HepG2 (cell line): ENCODE results near the gene FAM120C. TPM values are rescaled to one million over a fixed set of nuclear protein-coding genes. Genes with fewer than 3 reads are reported as not detected.
A peak's percentile ranks its signal among the peaks of the same experiment; 100 is the strongest.

Source experiments
- CBFB ChIP-seq: sonication (generic); formaldehyde crosslinking; IDR thresholded peaks from 2 replicates; pipeline ENCODE4 v1.4.0; 2020; ENCODE audit warnings: missing genetic modification reagents
- FOXA1 ChIP-seq, 2 experiments: fragments of 450-650 bp in 1 of 2; sonication (generic) in 1 of 2; formaldehyde crosslinking in 1 of 2; IDR thresholded peaks; 2 replicates each; pipeline versions ENCODE4 v1.4.0 to v1.6.1; 2016 to 2020; ENCODE audit warnings: missing genetic modification reagents in 1 of 2
- KAT7 ChIP-seq: IDR thresholded peaks from 2 replicates; pipeline ENCODE4 v1.6.1; 2018; ENCODE audit warnings: borderline replicate concordance, missing compliant biosample characterization
- MED13 ChIP-seq: sonication (generic); formaldehyde crosslinking; IDR thresholded peaks from 2 replicates; pipeline ENCODE4 v1.5.0; 2020; ENCODE audit warnings: missing genetic modification reagents
- MYC ChIP-seq: sonication (generic); formaldehyde crosslinking; IDR thresholded peaks from 2 replicates; pipeline ENCODE4 v1.9.0; 2021; ENCODE audit warnings: missing genetic modification reagents, borderline replicate concordance
- SATB2 ChIP-seq: sonication (generic); formaldehyde crosslinking; IDR thresholded peaks from 2 replicates; pipeline ENCODE4 v1.5.0; 2020; ENCODE audit warnings: missing genetic modification reagents
- STAG1 ChIP-seq: sonication (generic); formaldehyde crosslinking; IDR thresholded peaks from 2 replicates; pipeline ENCODE4 v1.4.0; 2020; ENCODE audit warnings: missing genetic modification reagents
- YEATS2 ChIP-seq: sonication (generic); formaldehyde crosslinking; IDR thresholded peaks from 2 replicates; pipeline ENCODE4 v1.4.0; 2020; ENCODE audit warnings: missing genetic modification reagents, borderline replicate concordance
- ZFP41 ChIP-seq: sonication (generic); formaldehyde crosslinking; IDR thresholded peaks from 2 replicates; pipeline ENCODE4 v1.4.0; 2020; ENCODE audit warnings: mild to moderate bottlenecking, missing genetic modification reagents, borderline replicate concordance
- ZMYM3 ChIP-seq: sonication (generic); formaldehyde crosslinking; IDR thresholded peaks from 2 replicates; pipeline ENCODE4 v1.5.1; 2020; ENCODE audit warnings: mild to moderate bottlenecking, missing genetic modification reagents
- ZNF350 ChIP-seq: sonication (generic); formaldehyde crosslinking; IDR thresholded peaks from 2 replicates; pipeline ENCODE4 v1.4.0; 2020; ENCODE audit warnings: mild to moderate bottlenecking, low read depth, missing genetic modification reagents, borderline replicate concordance
- ZNF367 ChIP-seq: sonication (generic); formaldehyde crosslinking; IDR thresholded peaks from 2 replicates; pipeline ENCODE4 v1.4.0; 2020; ENCODE audit warnings: missing genetic modification reagents, borderline replicate concordance
- ZNF607 ChIP-seq: sonication (generic); formaldehyde crosslinking; IDR thresholded peaks from 2 replicates; pipeline ENCODE4 v1.5.1; 2020; ENCODE audit warnings: missing genetic modification reagents, mild to moderate bottlenecking, borderline replicate concordance
- ZNF646 ChIP-seq: sonication (generic); formaldehyde crosslinking; IDR thresholded peaks from 2 replicates; pipeline ENCODE4 v1.9.0; 2021; ENCODE audit warnings: mild to moderate bottlenecking, missing genetic modification reagents
- ZNF7 ChIP-seq: IDR thresholded peaks from 2 replicates; pipeline ENCODE4 v1.6.1; 2016; ENCODE audit warnings: missing biosample characterization, missing genetic modification reagents
- polyA plus RNA-seq, 8 experiments: library from polyadenylated mRNA; depleted of rRNA in 3 of 8; stranded (reverse) in 7 of 8; unstranded in 1 of 8; fragments of >200 nt; fragmentation: Illumina TruSeq in 4 of 8; extraction: Trizol in 4 of 8; gene quantifications; 2 replicates each; pipeline versions ENCODE4 v1.2.1 to v1.2.3, GENCODE V29; 2011 to 2016; ENCODE audit warnings: low read depth in 4 of 8, missing spikeins in 1 of 8, mixed read lengths in 1 of 8; ENCODE audit not compliant: insufficient read depth in 1 of 8
- total RNA-seq, 5 experiments: library from RNA; depleted of rRNA; stranded (reverse); fragments of >200 nt; fragmentation: Illumina TruSeq; extraction: Trizol; gene quantifications; 2 replicates each; pipeline ENCODE4 v1.2.3, GENCODE V29; 2016; ENCODE audit warnings: low read depth in 1 of 5
- TF ChIP-seq, protein P1 (sequence below): sonication (generic); formaldehyde crosslinking; IDR thresholded peaks from 2 replicates; pipeline ENCODE4 v1.4.0; 2020; ENCODE audit warnings: mild to moderate bottlenecking, missing genetic modification reagents
- TF ChIP-seq, protein P2 (sequence below), 2 experiments: IDR thresholded peaks; 2 replicates each; pipeline ENCODE4 v1.6.1; 2011 to 2012; ENCODE audit warnings: low read length in 2 of 2, borderline replicate concordance in 1 of 2, low read depth in 1 of 2, mild to moderate bottlenecking in 1 of 2, moderate library complexity in 1 of 2

The FAM120C gene
- total and polyA plus RNA-seq, 2 of the 13 experiments (the other 11 are each of a cell fraction or from before 2014, with no cell fraction given) = 4.6 to 7.4 TPM

DNA sequence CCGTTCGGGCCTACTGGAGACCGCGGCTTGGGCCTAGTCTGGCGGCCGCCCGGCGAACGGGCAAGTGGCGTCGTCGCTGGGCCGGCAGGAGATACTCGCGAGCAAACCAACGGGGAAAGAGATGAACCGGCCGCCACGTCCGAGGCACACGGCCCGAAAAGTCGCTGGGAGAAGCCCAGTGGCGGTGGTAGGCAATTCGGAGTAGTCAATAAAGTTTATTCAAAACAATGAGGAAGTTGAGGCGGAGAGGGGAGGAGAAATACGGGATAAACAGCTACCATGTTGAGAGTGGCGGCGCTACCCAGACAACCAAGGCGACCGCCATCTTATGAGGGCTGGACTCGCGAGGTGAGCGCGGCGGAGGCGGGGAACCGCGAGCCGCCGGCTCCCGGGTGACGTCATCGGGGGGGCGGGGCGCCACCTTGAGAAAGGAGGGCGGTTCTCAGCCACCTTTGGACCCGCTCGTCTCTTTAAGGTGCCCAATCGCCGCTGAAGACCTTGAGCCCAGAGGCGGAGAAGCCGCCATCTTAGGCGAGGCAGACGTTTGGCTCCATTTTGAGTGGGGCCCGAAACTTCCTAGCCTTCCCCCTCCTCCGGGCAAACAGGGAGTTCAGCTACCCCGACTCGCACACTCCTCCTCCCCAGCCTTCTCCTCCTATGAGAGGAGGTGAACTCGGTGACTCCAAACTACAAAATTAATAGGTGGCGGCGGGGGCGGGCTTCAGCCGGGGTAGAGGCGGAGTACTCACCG is 138.8 kb downstream of the FAM120C start, which contains the start of gene PHF8 (continued):
- no peak for TF ChIP-seq CBFB (CRISPR knock-in tag)
- TF ChIP-seq ZNF350 = no peak
- 0 out of 2 replicates have a peak, but pooled peaks have one; percentile 30 for TF ChIP-seq KAT7 (CRISPR knock-in tag)
- TF ChIP-seq, protein P1, sequence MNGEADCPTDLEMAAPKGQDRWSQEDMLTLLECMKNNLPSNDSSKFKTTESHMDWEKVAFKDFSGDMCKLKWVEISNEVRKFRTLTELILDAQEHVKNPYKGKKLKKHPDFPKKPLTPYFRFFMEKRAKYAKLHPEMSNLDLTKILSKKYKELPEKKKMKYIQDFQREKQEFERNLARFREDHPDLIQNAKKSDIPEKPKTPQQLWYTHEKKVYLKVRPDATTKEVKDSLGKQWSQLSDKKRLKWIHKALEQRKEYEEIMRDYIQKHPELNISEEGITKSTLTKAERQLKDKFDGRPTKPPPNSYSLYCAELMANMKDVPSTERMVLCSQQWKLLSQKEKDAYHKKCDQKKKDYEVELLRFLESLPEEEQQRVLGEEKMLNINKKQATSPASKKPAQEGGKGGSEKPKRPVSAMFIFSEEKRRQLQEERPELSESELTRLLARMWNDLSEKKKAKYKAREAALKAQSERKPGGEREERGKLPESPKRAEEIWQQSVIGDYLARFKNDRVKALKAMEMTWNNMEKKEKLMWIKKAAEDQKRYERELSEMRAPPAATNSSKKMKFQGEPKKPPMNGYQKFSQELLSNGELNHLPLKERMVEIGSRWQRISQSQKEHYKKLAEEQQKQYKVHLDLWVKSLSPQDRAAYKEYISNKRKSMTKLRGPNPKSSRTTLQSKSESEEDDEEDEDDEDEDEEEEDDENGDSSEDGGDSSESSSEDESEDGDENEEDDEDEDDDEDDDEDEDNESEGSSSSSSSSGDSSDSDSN = peak; percentile 99
- TF ChIP-seq MYC (CRISPR knock-in tag) = peak; percentile 62; the same call in 1 of the 2 replicates
- no peak for TF ChIP-seq ZMYM3
- TF ChIP-seq STAG1 (CRISPR knock-in tag) = peak; percentile 3; the same call in 1 of the 2 replicates
- no peak for TF ChIP-seq ZNF7 (CRISPR knock-in tag)
- TF ChIP-seq FOXA1 (IDR thresholded peaks at IDR 0.05) = no peak
- TF ChIP-seq FOXA1 (CRISPR knock-in tag; IDR thresholded peaks at IDR 0.05) = no peak
- no peak for TF ChIP-seq ZNF367 (CRISPR knock-in tag)
- no peak for TF ChIP-seq YEATS2
- no peak for TF ChIP-seq ZFP41
- 0 out of 2 replicates have a peak, but pooled peaks have one; percentile 20 for TF ChIP-seq ZNF607 (CRISPR knock-in tag)
- TF ChIP-seq, protein P2, sequence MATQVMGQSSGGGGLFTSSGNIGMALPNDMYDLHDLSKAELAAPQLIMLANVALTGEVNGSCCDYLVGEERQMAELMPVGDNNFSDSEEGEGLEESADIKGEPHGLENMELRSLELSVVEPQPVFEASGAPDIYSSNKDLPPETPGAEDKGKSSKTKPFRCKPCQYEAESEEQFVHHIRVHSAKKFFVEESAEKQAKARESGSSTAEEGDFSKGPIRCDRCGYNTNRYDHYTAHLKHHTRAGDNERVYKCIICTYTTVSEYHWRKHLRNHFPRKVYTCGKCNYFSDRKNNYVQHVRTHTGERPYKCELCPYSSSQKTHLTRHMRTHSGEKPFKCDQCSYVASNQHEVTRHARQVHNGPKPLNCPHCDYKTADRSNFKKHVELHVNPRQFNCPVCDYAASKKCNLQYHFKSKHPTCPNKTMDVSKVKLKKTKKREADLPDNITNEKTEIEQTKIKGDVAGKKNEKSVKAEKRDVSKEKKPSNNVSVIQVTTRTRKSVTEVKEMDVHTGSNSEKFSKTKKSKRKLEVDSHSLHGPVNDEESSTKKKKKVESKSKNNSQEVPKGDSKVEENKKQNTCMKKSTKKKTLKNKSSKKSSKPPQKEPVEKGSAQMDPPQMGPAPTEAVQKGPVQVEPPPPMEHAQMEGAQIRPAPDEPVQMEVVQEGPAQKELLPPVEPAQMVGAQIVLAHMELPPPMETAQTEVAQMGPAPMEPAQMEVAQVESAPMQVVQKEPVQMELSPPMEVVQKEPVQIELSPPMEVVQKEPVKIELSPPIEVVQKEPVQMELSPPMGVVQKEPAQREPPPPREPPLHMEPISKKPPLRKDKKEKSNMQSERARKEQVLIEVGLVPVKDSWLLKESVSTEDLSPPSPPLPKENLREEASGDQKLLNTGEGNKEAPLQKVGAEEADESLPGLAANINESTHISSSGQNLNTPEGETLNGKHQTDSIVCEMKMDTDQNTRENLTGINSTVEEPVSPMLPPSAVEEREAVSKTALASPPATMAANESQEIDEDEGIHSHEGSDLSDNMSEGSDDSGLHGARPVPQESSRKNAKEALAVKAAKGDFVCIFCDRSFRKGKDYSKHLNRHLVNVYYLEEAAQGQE (IDR thresholded peaks at IDR 0.05; ENCODE audit: borderline replicate concordance in 1 of 2, low read depth in 1 of 2, low read length in 2 of 2) = no peak
- TF ChIP-seq MED13 (CRISPR knock-in tag) = no peak
- TF ChIP-seq ZNF646 (CRISPR knock-in tag) = no peak
- TF ChIP-seq SATB2 (CRISPR knock-in tag) = 0 out of 2 replicates have a peak, but pooled peaks have one; percentile 25
